Heart right ventricle (tissue), 16 donors: ENCODE results near the gene ANXA11. TPM values are rescaled to one million over a fixed set of nuclear protein-coding genes. Genes with fewer than 3 reads are reported as not detected.

Source experiments
- ATAC-seq, 8 donors: fragments of 200-7000 bp; cut with Tn5 transposase; one replicate each; pipeline ENCODE4 v1.9.1; 2020; ENCODE audit warnings: mild to moderate bottlenecking in 8 of 8, moderate library complexity in 8 of 8, moderate number of reproducible peaks in 1 of 8
- DNase-seq, 2 donors: peaks; one replicate each; pipeline ENCODE4 v3.0.0-alpha.2; 2020
- H3K27ac ChIP-seq, 10 donors: fragments of 200-600 bp; sonication (generic) in 2 of 10; one replicate each; pipeline versions ENCODE4 v1.5.0 to v1.8.0; 2020 to 2022; ENCODE audit warnings: mild to moderate bottlenecking in 3 of 10
- H3K27me3 ChIP-seq, 7 donors: fragments of 200-600 bp; one replicate each; pipeline ENCODE4 v1.8.0; 2021 to 2022; ENCODE audit warnings: mild to moderate bottlenecking in 2 of 7
- H3K36me3 ChIP-seq, 9 donors: fragments of 200-600 bp; sonication (generic) in 1 of 9; one replicate each; pipeline versions ENCODE4 v1.5.0 to v1.8.0; 2020 to 2022; ENCODE audit warnings: mild to moderate bottlenecking in 2 of 9
- H3K4me1 ChIP-seq, 9 donors: fragments of 200-600 bp; sonication (generic) in 1 of 9; one replicate each; pipeline versions ENCODE4 v1.5.0 to v1.8.0; 2020 to 2022; ENCODE audit warnings: mild to moderate bottlenecking in 4 of 9
- H3K4me3 ChIP-seq, 10 donors: fragments of 200-600 bp; sonication (generic) in 2 of 10; one replicate each; pipeline versions ENCODE4 v1.5.0 to v1.8.0; 2020 to 2022; ENCODE audit warnings: mild to moderate bottlenecking in 7 of 10, moderate library complexity in 2 of 10
- H3K9me3 ChIP-seq, 11 donors: fragments of 200-600 bp in 10 of 11; sonication (generic) in 2 of 11; one replicate each; pipeline versions ENCODE4 v1.5.0 to v1.8.0; 2013 to 2022; ENCODE audit warnings: mild to moderate bottlenecking in 2 of 11, control low read depth in 1 of 11, moderate library complexity in 1 of 11
- CTCF ChIP-seq, 9 donors: fragments of 200-600 bp; sonication (generic) in 2 of 9; IDR thresholded peaks; one replicate each; pipeline versions ENCODE4 v1.5.0 to v1.8.0; 2021 to 2022; ENCODE audit warnings: antibody characterized with exemption in 9 of 9, mild to moderate bottlenecking in 5 of 9, moderate library complexity in 1 of 9
- WGBS, 2 donors: extraction: QIAGEN DNeasy Blood & Tissue Kit; methylation state at CpG; one replicate each; pipeline ENCODE4 v1.1.7; 2013; ENCODE audit warnings: inconsistent platforms in 1 of 2; 5-methylcytosine and 5-hydroxymethylcytosine counted together
- intact Hi-C, 10 donors: fragments of 100-400 bp; cut with DNase I; formaldehyde crosslinking; loops; one replicate each; pipeline versions ENCODE4 v1.11.1 to v1.14.2; 2022
- polyA plus RNA-seq, 2 donors: library from polyadenylated mRNA; stranded (reverse); fragments of 200-250 nt; gene quantifications; one replicate each; pipeline ENCODE4 v1.2.3, GENCODE V29; 2013
- total RNA-seq, 10 donors: library from RNA; stranded (reverse); fragmentation: NEBNext Ultra II Directional in 3 of 10; extraction: Animal tissue kit (Norgen Biotek cat#: 25700) in 3 of 10; gene quantifications; one replicate each; pipeline versions ENCODE4 v1.2.1 to v1.2.4, GENCODE V29; 2021 to 2023
- donor health status: Arrhythmogenic right ventricular cardiomyopathy.
- donor health status: ischemic (EF 13 %, LVEDD 7.1; RV severe dilation, severe dysfunction).
- donor health status: healthy with polysubstance abuse.
- donor health status: DM: no; HTN: yes; CAD: no.
- donor health status: DM: no; HTN: no; CAD: no.
- donor health status: ischemic (EF 25% LVEDD 6.9; RV normal size, moderate dysfunction).
- donor health status: ischemic (EF 25% LVEDD 5.7; RV mildly dilated, moderate dysfunction).
- donor health status: healthy.
- donor health status: DM: yes; HTN: yes; CAD: no.
- donor health status: Ischemic cardiomyopathy.
- donor health status: ischemic (EF 35%, LVEDD 5.7; RV mildly dilated, moderate dysfunction).
- donor health status: nonischemic (EF 11% LVEDD 7.7; RV severe dilation, severe dysfunction).
- donor health status: DM: yes; HTN: yes; CAD: no.
- donor health status: PGD.
- donor health status: ischemic (EF 29% LVEDD 5.4; RV normal size, mild dysfunction).
- donor health status: nonischemic (EF 23%, LVEDD 6.1; RV moderate dilation, normal function).

ANXA11 gene
- total and polyA plus RNA-seq, 12 donors = 160 to 1,089 (median 422) TPM

GRCh38 chr10:80207768-80208370 is 2.5 kb upstream of the ANXA11 start:
- Histone ChIP-seq H3K4me1 (peaks cover 6 to 44% (median 31%) of the 10 kb centered on the region in 9 donors), H3K27ac (peak overlapping the region in 9 of 10 donors; percentile 97 to 100 (median 99)), H3K36me3 (no peaks in the 10 kb centered on the region), H3K4me3 (peak overlapping the region in 7 of 10 donors; percentile 21 to 51 (median 48)), H3K27me3 (no peaks in the 10 kb centered on the region), H3K9me3 (no peaks in the 10 kb centered on the region)
- WGBS, 2 donors = 74 to 76% methylated on average over 15 of the region's 15 CpGs
- no peak for ATAC-seq
- DNase-seq = no peak
- no peak for TF ChIP-seq CTCF (IDR thresholded peaks at IDR 0.05)
- intact Hi-C loops = loop anchor here in 8 of 10 donors (5.0 to 10.0 kb wide), 7 partner anchors 46 to 143 kb away; partner anchors contain the start of gene TMEM254 (in 1 of the 8)

GRCh38 chr10:80206277-80206655 is 929 bp upstream of the ANXA11 start:
- no peaks in the 10 kb centered on the region for H3K27me3 ChIP-seq

GRCh38 chr10:80204677-80205476 is 460 bp downstream of the ANXA11 start:
- peaks cover 13 to 74% (median 61%) of the 10 kb centered on the region in 9 donors for H3K4me1 ChIP-seq
- ATAC-seq = peak in 5 of 8 donors; percentile 20 to 63 (median 47)
- WGBS, 2 donors = 1% methylated on average over 55 to 66 of the region's 66 CpGs
- H3K27me3 ChIP-seq = no peaks in the 10 kb centered on the region
- H3K27ac ChIP-seq = peak overlapping the region; percentile 97 to 100 (median 99)
- H3K9me3 ChIP-seq = no peaks in the 10 kb centered on the region
- H3K4me3 ChIP-seq = peak overlapping the region; percentile 64 to 96 (median 82)
- TF ChIP-seq CTCF (IDR thresholded peaks at IDR 0.05) = peak in 1 of 9 donors; percentile 4
- intact Hi-C loops = loop anchor here in 9 of 10 donors (2.0 to 10.0 kb wide), 9 partner anchors 38 to 140 kb away; partner anchors contain the start of gene TMEM254 (in 1 of the 9)
- DNase-seq = peak in 1 of 2 donors; percentile 63
- no peaks in the 10 kb centered on the region for H3K36me3 ChIP-seq

More at GRCh38 chr10:80206277-80206655, 929 bp upstream of the ANXA11 start:
- Histone ChIP-seq H3K4me1 (peaks cover 9 to 60% (median 47%) of the 10 kb centered on the region in 9 donors), H3K4me3 (peak overlapping the region in 8 of 10 donors; percentile 67 to 96 (median 84)), H3K9me3 (no peaks in the 10 kb centered on the region), H3K27ac (peak overlapping the region; percentile 97 to 100 (median 99)), H3K36me3 (no peaks in the 10 kb centered on the region)
- 90 to 91% methylated on average over 3 of the region's 3 CpGs for WGBS, 2 donors
- ATAC-seq (no peak), DNase-seq (no peak)
- TF ChIP-seq CTCF (IDR thresholded peaks at IDR 0.05) = no peak
- intact Hi-C loops = loop anchor here in 8 of 10 donors (5.0 to 10.0 kb wide), 7 partner anchors 44 to 141 kb away; partner anchors contain the start of gene TMEM254 (in 1 of the 8)
